ENCODE results near the gene POLD1. TPM values are rescaled to one million over a fixed set of nuclear protein-coding genes. Genes with fewer than 3 reads are reported as not detected.
A peak's percentile ranks its signal among the peaks of the same experiment; 100 is the strongest.

POLD1 gene
- total RNA-seq, 2 donors from 2014 or later: 5.9 to 10.0 TPM

GRCh38 chr19:50377051-50377461, 7.1 kb upstream of the POLD1 start:
- TF ChIP-seq CTCF (IDR thresholded peaks at IDR 0.05): no peak
- H3K27ac ChIP-seq: peak overlapping the region; percentile 99
- H3K9me3 ChIP-seq: no peaks in the 10 kb centered on the region
- H3K27me3 ChIP-seq: no peaks in the 10 kb centered on the region
- peaks cover 0 to 28% of the 10 kb centered on the region in 2 donors for H3K4me1 ChIP-seq
- peaks cover 44% of the 10 kb centered on the region for H3K36me3 ChIP-seq
- peak overlapping the region; percentile 93 to 95 for H3K4me3 ChIP-seq
- no peak for DNase-seq (ENCODE audit: low spot score)

GRCh38 chr19:50377517-50377916, 6.6 kb upstream of the POLD1 start:
- Histone ChIP-seq H3K27ac (no peak overlapping the region), H3K27me3 (no peaks in the 10 kb centered on the region), H3K4me1 (peaks cover 0 to 28% of the 10 kb centered on the region in 2 donors), H3K9me3 (no peaks in the 10 kb centered on the region), H3K4me3 (no peak overlapping the region), H3K36me3 (peaks cover 48% of the 10 kb centered on the region)
- TF ChIP-seq CTCF (IDR thresholded peaks at IDR 0.05): no peak
- no peak for DNase-seq (ENCODE audit: low spot score)

GRCh38 chr19:50378169-50378862, 5.8 kb upstream of the POLD1 start:
- H3K9me3 ChIP-seq: no peaks in the 10 kb centered on the region
- H3K27me3 ChIP-seq: no peaks in the 10 kb centered on the region
- peaks cover 53% of the 10 kb centered on the region for H3K36me3 ChIP-seq
- peaks cover 0 to 28% of the 10 kb centered on the region in 2 donors for H3K4me1 ChIP-seq
- no peak for TF ChIP-seq CTCF (IDR thresholded peaks at IDR 0.05)
- H3K27ac ChIP-seq: no peak overlapping the region
- DNase-seq (ENCODE audit: low spot score): no peak
- H3K4me3 ChIP-seq: no peak overlapping the region

- Histone ChIP-seq H3K9me3 (no peaks in the 10 kb centered on the region), H3K27ac (no peak overlapping the region), H3K4me1 (peaks cover 0 to 33% of the 10 kb centered on the region in 2 donors), H3K36me3 (peaks cover 53% of the 10 kb centered on the region), H3K4me3 (no peak overlapping the region), H3K27me3 (no peaks in the 10 kb centered on the region)
- no peak for DNase-seq (ENCODE audit: low spot score)
- TF ChIP-seq CTCF (IDR thresholded peaks at IDR 0.05): no peak
Observed at GRCh38 chr19:50378863-50379236, 5.3 kb upstream of the POLD1 start.

GRCh38 chr19:50379602-50380001, 4.5 kb upstream of the POLD1 start:
- Histone ChIP-seq H3K4me3 (no peak overlapping the region), H3K9me3 (no peaks in the 10 kb centered on the region), H3K27ac (no peak overlapping the region), H3K36me3 (peaks cover 53% of the 10 kb centered on the region), H3K4me1 (peaks cover 0 to 37% of the 10 kb centered on the region in 2 donors), H3K27me3 (no peaks in the 10 kb centered on the region)
- no peak for DNase-seq (ENCODE audit: low spot score)
- TF ChIP-seq CTCF (IDR thresholded peaks at IDR 0.05): no peak

GRCh38 chr19:50380137-50380536, 4.0 kb upstream of the POLD1 start:
- Histone ChIP-seq H3K27ac (no peak overlapping the region), H3K4me3 (no peak overlapping the region), H3K36me3 (peaks cover 53% of the 10 kb centered on the region), H3K9me3 (no peaks in the 10 kb centered on the region), H3K4me1 (peaks cover 0 to 43% of the 10 kb centered on the region in 2 donors), H3K27me3 (no peaks in the 10 kb centered on the region)
- DNase-seq (ENCODE audit: low spot score): no peak
- no peak for TF ChIP-seq CTCF (IDR thresholded peaks at IDR 0.05)

Measured in right atrium auricular region (tissue), 2 donors.